Adrenal gland (tissue), 12 donors: ENCODE measurements around the gene EGLN3. TPM values are rescaled to one million over a fixed set of nuclear protein-coding genes. Genes with fewer than 3 reads are reported as not detected.

Experiments used
- DNase-seq, 7 donors: peaks; one replicate each; pipeline ENCODE4 v3.0.0-alpha.2; 2019 to 2020
- H3K27ac ChIP-seq, 5 donors: fragments of 200-600 bp; sonication (generic) in 4 of 5; 1 replicate in 3 of 5; 2 replicates in 2 of 5; pipeline versions ENCODE4 v1.5.1 to v1.8.0; 2016 to 2020; ENCODE audit warnings: mild to moderate bottlenecking in 1 of 5
- H3K27me3 ChIP-seq: fragments of 200-600 bp; 2 replicates; pipeline ENCODE4 v1.8.0; 2021
- H3K36me3 ChIP-seq, 2 donors: fragments of 200-600 bp; replicated peaks in 1 of 2; 1 replicate in 1 of 2; 2 replicates in 1 of 2; pipeline versions ENCODE4 v1.5.1 to v1.8.0; 2018 to 2022
- H3K4me1 ChIP-seq, 2 donors: fragments of 200-600 bp; replicated peaks in 1 of 2; 1 replicate in 1 of 2; 2 replicates in 1 of 2; pipeline versions ENCODE4 v1.5.1 to v1.8.0; 2018 to 2021
- H3K4me3 ChIP-seq, 4 donors: fragments of 200-600 bp; sonication (generic) in 3 of 4; one replicate each; pipeline ENCODE4 v1.5.1; 2016 to 2018
- H3K9me3 ChIP-seq, 3 donors: fragments of 200-600 bp; sonication (generic) in 1 of 3; replicated peaks in 1 of 3; 1 replicate in 2 of 3; 2 replicates in 1 of 3; pipeline versions ENCODE4 v1.5.1 to v1.8.0; 2016 to 2021
- POLR2A ChIP-seq, 2 donors: fragments of 450-650 bp; IDR thresholded peaks; one replicate each; pipeline ENCODE4 v1.6.1; 2017; ENCODE audit warnings: antibody characterized with exemption in 2 of 2, mild to moderate bottlenecking in 2 of 2, moderate library complexity in 1 of 2
- WGBS, 4 donors: extraction: QIAGEN DNeasy Blood & Tissue Kit in 2 of 4; methylation state at CpG; one replicate each; pipeline versions ENCODE4 v1.1.5 to v1.1.7; 2013 to 2017; 5-methylcytosine and 5-hydroxymethylcytosine counted together
- intact Hi-C, 2 donors: fragments of 100-400 bp; cut with DNase I; formaldehyde crosslinking; loops; one replicate each; pipeline versions ENCODE4 v1.14.1 to v1.15.0; 2022 to 2023
- polyA plus RNA-seq, 3 donors: library from polyadenylated mRNA; stranded (reverse); fragments of 200-250 nt in 2 of 3; fragments of 350-450 nt in 1 of 3; fragmentation: Illumina TruSeq in 1 of 3; extraction: RNeasy Lipid Tissue Mini Kit (QIAGEN cat#74804) in 1 of 3; gene quantifications; one replicate each; pipeline ENCODE4 v1.2.3, GENCODE V29; 2013 to 2014
- total RNA-seq, 9 donors: library from RNA; depleted of rRNA in 4 of 9; stranded (reverse); fragments of >200 nt in 4 of 9; fragments of 120-200 nt in 1 of 9; fragmentation: NEBNext Ultra II Directional in 1 of 9; extraction: Animal tissue kit (Norgen Biotek cat#: 25700) in 1 of 9; gene quantifications; one replicate each; pipeline versions ENCODE4 v1.1.0 to v1.2.4, GENCODE V29; 2013 to 2023
- TF ChIP-seq, protein P1 (sequence below), 6 experiments: fragments of 450-650 bp in 4 of 6; fragments of 200-600 bp in 2 of 6; sonication (generic) in 1 of 6; IDR thresholded peaks; 1 replicate in 5 of 6; 2 replicates in 1 of 6; pipeline versions ENCODE4 v1.5.1 to v1.8.0; 2016 to 2021; ENCODE audit warnings: antibody characterized with exemption in 6 of 6, mild to moderate bottlenecking in 2 of 6, moderate library complexity in 1 of 6
- donor health status: healthy with polysubstance abuse.
- donor health status: Bipolar disorder and iron deficiency.
- donor health status: DM: yes; HTN: yes; CAD: no.
- donor health status: DM: no; HTN: no; CAD: no.
- donor health status: DM: no; HTN: no; CAD: no.
- donor health status: DM: yes; HTN: yes; CAD: no.

Gene EGLN3
- total and polyA plus RNA-seq, 12 donors, result 0.18 to 7.4 (median 0.78) TPM

GRCh38 chr14:33997611-33998010 lies 46.7 kb upstream of the EGLN3 start:
- Histone ChIP-seq H3K27ac (no peak overlapping the region), H3K9me3 (no peaks in the 10 kb centered on the region), H3K36me3 (no peaks in the 10 kb centered on the region), H3K4me3 (no peak overlapping the region), H3K27me3 (no peaks in the 10 kb centered on the region), H3K4me1 (no peaks in the 10 kb centered on the region)
- TF ChIP-seq, protein P1, sequence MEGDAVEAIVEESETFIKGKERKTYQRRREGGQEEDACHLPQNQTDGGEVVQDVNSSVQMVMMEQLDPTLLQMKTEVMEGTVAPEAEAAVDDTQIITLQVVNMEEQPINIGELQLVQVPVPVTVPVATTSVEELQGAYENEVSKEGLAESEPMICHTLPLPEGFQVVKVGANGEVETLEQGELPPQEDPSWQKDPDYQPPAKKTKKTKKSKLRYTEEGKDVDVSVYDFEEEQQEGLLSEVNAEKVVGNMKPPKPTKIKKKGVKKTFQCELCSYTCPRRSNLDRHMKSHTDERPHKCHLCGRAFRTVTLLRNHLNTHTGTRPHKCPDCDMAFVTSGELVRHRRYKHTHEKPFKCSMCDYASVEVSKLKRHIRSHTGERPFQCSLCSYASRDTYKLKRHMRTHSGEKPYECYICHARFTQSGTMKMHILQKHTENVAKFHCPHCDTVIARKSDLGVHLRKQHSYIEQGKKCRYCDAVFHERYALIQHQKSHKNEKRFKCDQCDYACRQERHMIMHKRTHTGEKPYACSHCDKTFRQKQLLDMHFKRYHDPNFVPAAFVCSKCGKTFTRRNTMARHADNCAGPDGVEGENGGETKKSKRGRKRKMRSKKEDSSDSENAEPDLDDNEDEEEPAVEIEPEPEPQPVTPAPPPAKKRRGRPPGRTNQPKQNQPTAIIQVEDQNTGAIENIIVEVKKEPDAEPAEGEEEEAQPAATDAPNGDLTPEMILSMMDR (IDR thresholded peaks at IDR 0.05), result no peak
- TF ChIP-seq POLR2A (IDR thresholded peaks at IDR 0.05), result no peak
- intact Hi-C loops, result no loop called here
- WGBS, 4 donors, result 66 to 73% (median 69%) methylated on average over 2 of the region's 2 CpGs
- no peak for DNase-seq

GRCh38 chr14:33996462-33996861 lies 45.6 kb upstream of the EGLN3 start:
- DNase-seq, result no peak
- TF ChIP-seq POLR2A (IDR thresholded peaks at IDR 0.05), result no peak
- TF ChIP-seq, protein P1 (IDR thresholded peaks at IDR 0.05), result no peak
- Histone ChIP-seq H3K27ac (no peak overlapping the region), H3K4me3 (no peak overlapping the region), H3K9me3 (no peaks in the 10 kb centered on the region), H3K36me3 (no peaks in the 10 kb centered on the region), H3K4me1 (no peaks in the 10 kb centered on the region), H3K27me3 (no peaks in the 10 kb centered on the region)
- WGBS, 4 donors, result 87 to 95% (median 92%) methylated on average over 8 of the region's 8 CpGs
- intact Hi-C loops, result no loop called here

DNA sequence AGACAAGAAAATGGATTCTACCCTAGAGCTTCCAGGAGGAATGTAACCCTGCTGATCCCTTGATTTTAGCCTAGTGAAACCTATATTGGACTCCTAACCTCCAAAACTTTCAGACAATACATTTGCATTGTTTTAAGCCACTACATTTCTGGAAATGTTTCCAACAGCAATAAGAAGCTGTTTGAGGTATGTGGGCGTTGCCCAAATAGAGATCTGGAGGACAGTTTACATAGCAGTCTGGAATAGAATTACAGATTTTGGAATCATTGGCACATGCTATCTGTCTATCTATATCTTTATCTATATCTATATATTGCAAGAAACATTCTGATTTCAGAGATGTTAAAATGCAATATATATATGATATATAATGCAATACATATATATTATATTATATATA lies 42.4 kb upstream of the EGLN3 start:
- no peaks in the 10 kb centered on the region for H3K36me3 ChIP-seq
- WGBS, 4 donors, result 71 to 100% (median 78%) methylated on average over 1 of the region's 1 CpG
- H3K9me3 ChIP-seq, result no peaks in the 10 kb centered on the region
- no peak for TF ChIP-seq POLR2A (IDR thresholded peaks at IDR 0.05)
- TF ChIP-seq, protein P1 (IDR thresholded peaks at IDR 0.05), result no peak
- no peak overlapping the region for H3K4me3 ChIP-seq
- intact Hi-C loops, result no loop called here
- H3K4me1 ChIP-seq, result no peaks in the 10 kb centered on the region
- no peak for DNase-seq
- H3K27me3 ChIP-seq, result no peaks in the 10 kb centered on the region
- H3K27ac ChIP-seq, result no peak overlapping the region

DNA sequence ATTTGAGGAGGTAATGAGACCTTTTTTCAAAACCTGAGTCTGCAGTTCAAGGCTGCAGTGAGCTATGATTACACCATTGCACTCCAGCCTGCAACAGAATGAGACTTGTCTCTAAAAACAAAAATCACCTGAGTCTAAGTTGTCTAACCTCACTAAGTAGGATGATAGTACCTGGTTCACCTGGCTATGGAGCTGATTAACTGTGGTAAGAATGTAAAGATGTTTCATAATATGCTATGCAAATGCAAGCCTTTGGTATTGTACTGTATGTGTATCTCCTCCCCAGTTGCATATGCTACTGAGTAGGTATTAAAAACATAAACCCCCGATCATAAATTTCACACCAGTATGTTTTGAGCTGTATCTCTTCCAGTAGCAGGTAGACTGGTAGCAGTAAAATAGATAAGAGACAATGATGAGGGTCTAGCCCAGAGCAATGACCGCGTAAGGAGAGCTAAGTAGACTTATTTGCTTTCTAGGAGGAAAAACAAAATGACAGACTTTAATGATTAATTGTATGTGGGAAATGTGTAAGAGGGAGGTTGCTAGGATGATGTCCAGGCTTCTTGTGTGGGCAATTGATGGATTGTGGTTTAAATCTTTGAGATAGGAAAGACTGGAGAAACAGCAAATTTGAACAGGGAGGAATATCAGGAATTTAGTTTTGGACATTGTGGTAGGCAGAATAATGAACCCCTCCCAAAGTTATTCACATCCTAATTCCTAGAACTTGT lies 41.6 kb upstream of the EGLN3 start:
- intact Hi-C loops, result no loop called here
- DNase-seq, result no peak
- Histone ChIP-seq H3K9me3 (no peaks in the 10 kb centered on the region), H3K4me3 (no peak overlapping the region), H3K4me1 (no peaks in the 10 kb centered on the region), H3K27ac (no peak overlapping the region), H3K27me3 (no peaks in the 10 kb centered on the region), H3K36me3 (no peaks in the 10 kb centered on the region)
- TF ChIP-seq, protein P1 (IDR thresholded peaks at IDR 0.05), result no peak
- no peak for TF ChIP-seq POLR2A (IDR thresholded peaks at IDR 0.05)
- WGBS, 4 donors, result 72 to 78% (median 75%) methylated on average over 3 of the region's 3 CpGs
